Measurements from ENCODE around the gene CCDC9.

DNA sequence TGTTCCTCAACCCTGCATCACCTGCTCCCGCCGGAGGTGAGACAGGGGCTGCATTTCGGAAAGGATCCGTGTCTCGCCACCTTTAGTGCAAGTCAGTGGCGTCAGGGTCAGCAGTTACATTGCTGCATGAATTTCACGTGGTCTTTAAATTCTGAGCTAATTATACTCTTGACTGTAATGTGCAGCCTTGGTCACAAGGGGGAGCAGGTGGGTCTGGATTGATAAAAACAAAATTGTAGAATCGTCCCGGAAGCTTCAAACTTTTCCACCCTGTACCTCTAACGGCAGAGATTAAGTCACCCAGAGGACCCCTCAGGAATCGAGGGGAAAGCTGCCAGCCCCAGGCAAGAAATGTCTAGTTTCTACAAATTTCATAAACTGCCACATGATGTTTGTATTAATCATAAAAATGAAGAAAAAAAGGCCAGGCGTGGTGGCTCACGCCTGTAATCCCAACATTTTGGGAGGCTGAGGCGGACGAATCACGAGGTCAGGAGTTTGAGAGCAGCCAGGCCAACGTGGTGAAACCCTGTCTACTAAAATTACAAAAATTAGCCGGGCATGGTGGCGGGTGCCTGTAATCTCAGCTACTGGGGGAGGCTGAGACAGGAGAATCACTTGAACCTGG is 45.5 kb upstream of the CCDC9 start:
- TF ChIP-seq, protein P1, sequence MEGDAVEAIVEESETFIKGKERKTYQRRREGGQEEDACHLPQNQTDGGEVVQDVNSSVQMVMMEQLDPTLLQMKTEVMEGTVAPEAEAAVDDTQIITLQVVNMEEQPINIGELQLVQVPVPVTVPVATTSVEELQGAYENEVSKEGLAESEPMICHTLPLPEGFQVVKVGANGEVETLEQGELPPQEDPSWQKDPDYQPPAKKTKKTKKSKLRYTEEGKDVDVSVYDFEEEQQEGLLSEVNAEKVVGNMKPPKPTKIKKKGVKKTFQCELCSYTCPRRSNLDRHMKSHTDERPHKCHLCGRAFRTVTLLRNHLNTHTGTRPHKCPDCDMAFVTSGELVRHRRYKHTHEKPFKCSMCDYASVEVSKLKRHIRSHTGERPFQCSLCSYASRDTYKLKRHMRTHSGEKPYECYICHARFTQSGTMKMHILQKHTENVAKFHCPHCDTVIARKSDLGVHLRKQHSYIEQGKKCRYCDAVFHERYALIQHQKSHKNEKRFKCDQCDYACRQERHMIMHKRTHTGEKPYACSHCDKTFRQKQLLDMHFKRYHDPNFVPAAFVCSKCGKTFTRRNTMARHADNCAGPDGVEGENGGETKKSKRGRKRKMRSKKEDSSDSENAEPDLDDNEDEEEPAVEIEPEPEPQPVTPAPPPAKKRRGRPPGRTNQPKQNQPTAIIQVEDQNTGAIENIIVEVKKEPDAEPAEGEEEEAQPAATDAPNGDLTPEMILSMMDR (conservative IDR thresholded peaks at IDR 0.05 in 1 of 2, IDR thresholded peaks at IDR 0.05 in 1 of 2; ENCODE audit: extremely low read depth in 1 of 2, insufficient read depth in 1 of 2, low read depth in 1 of 2, low read length in 2 of 2) = peak; percentile 82 to 84
- TF ChIP-seq EZH2 (IDR thresholded peaks at IDR 0.05; ENCODE audit: borderline replicate concordance, low read length) = no peak

Data from mammary epithelial cell (primary cell).